Measurements from ENCODE around the gene GAB3. TPM values are rescaled to one million over a fixed set of nuclear protein-coding genes. Genes with fewer than 3 reads are reported as not detected.

Gene GAB3
- total and polyA plus RNA-seq, 2 donors (not counting 3 experiments of a cell fraction or from before 2014, with no cell fraction given) = 6.0 to 6.2 TPM

- Histone ChIP-seq H3K4me1 (ENCODE audit: control insufficient read depth, extremely low read depth, insufficient read depth, low read length) (peaks cover 10% of the 10 kb centered on the region), H3K36me3 (ENCODE audit: control insufficient read depth in 2 of 2, extremely low read depth in 1 of 2, insufficient read depth in 2 of 2, low read length in 2 of 2) (peaks cover 0 to 8% of the 10 kb centered on the region in 2 experiments), H3K27me3 (ENCODE audit: control insufficient read depth in 2 of 2, insufficient read depth in 2 of 2, low read length in 2 of 2) (no peaks in the 10 kb centered on the region), H3K9ac (replicated peaks; ENCODE audit: extremely low read depth, insufficient read depth, low read length) (peak overlapping the region; percentile 27), H4K20me1 (replicated peaks; ENCODE audit: control insufficient read depth, extremely low read depth, insufficient read depth, low read length) (no peaks in the 10 kb centered on the region), H3K9me3 (replicated peaks; ENCODE audit: control insufficient read depth, insufficient read depth, low read length) (no peaks in the 10 kb centered on the region), H3K27ac (ENCODE audit: insufficient read depth, low read depth, low read length) (peak overlapping the region; percentile 36), H3K4me2 (ENCODE audit: insufficient read depth, low read length) (peak overlapping the region; percentile 53), H3K79me2 (ENCODE audit: control insufficient read depth, insufficient read depth, low read length) (peaks cover 27% of the 10 kb centered on the region), H3K4me3 (replicated peaks in 1 of 3; ENCODE audit: insufficient read depth in 1 of 3, low read depth in 1 of 3, low read length in 3 of 3) (peak overlapping the region in 2 of 3 experiments; percentile 23 to 60), H3K9me1 (replicated peaks; ENCODE audit: control insufficient read depth, extremely low read depth, insufficient read depth, low read length) (no peaks in the 10 kb centered on the region), H2AFZ (ENCODE audit: low read depth, low read length) (peak overlapping the region; percentile 52)
- ChIA-PET POLR2A (no interaction called here), CTCF (interaction anchor here (1.9 to 2.1 kb wide), 2 partner anchors 11 to 13 kb away, joined by 7 to 11 read pairs; partner anchors contain the start of gene GAB3)
- intact Hi-C loops (cut with micrococcal nuclease) = loop anchor here (1.0 to 2.0 kb wide), 4 partner anchors 10 to 79 kb away; partner anchors contain the start of gene MPP1
- DNase-seq (ENCODE audit: low read depth, low spot score) = peak; percentile 67
- dilution Hi-C loops (cut with MboI; ENCODE audit: extremely low pct_ligation_motif_present, low sequenced_read_pairs) = no loop called here
- FAIRE-seq = peak; percentile 77
- TF ChIP-seq POLR2A (IDR thresholded peaks at IDR 0.05; ENCODE audit: low read depth, low read length) (no peak), GATA2 (IDR thresholded peaks at IDR 0.05; ENCODE audit: insufficient read depth, insufficient read length, low read depth, low read length) (no peak), MYC (IDR thresholded peaks at IDR 0.05; ENCODE audit: low read depth, low read length) (no peak), JUN (IDR thresholded peaks at IDR 0.05; ENCODE audit: borderline replicate concordance, insufficient read depth, insufficient read length, low read depth) (no peak), EZH2 (IDR thresholded peaks at IDR 0.05; ENCODE audit: borderline replicate concordance, low read depth, low read length, severe bottlenecking) (no peak), POLR2AphosphoS5 (IDR thresholded peaks at IDR 0.05; ENCODE audit: insufficient read depth, low read depth, low read length) (no peak), CTCF (IDR thresholded peaks at IDR 0.05; ENCODE audit: extremely low read depth in 1 of 2, insufficient read depth in 1 of 2, low read depth in 1 of 2, low read length in 2 of 2) (no peak), FOS (IDR thresholded peaks at IDR 0.05; ENCODE audit: borderline replicate concordance, insufficient read depth, low read length) (no peak)
- TSS peak; percentile 52 for BruUV-seq (replicated peaks)
Measured at GRCh38 chrX:154761977-154762536, 11.2 kb upstream of the GAB3 start.
